Stimulated activated CD8-positive, alpha-beta memory T cell treated with anti-CD3 and anti-CD28 coated beads, Interleukin-4, amount 100 ng/mL, for 4 hours (primary cell): ENCODE measurements around the gene RNF144A.

Source experiments
- DNase-seq, 2 donors: peaks; one replicate each; pipeline ENCODE4 v3.0.0-alpha.2; 2020; ENCODE audit warnings: low read depth in 2 of 2, low spot score in 1 of 2

The RNF144A gene

DNA sequence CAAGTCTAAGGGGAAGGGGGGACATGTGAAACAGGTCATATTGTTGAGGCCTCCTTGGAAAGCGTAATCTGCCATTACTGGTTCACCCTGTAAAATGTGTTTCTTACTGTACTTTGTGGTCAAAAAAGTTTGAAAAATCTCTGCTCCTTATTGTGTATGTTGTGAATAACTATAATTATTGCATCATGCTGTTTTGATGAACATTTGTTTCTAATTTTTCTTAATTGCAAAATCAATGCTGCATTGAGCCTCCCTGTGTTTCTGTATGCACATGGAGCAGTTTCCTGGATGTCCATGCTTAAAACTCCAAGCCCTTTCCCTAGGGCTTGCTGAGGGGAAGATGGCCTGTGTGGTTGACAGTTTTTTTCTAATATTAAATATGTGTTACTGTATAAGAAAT lies 158.6 kb downstream of the RNF144A start:
- no peak for DNase-seq

DNA sequence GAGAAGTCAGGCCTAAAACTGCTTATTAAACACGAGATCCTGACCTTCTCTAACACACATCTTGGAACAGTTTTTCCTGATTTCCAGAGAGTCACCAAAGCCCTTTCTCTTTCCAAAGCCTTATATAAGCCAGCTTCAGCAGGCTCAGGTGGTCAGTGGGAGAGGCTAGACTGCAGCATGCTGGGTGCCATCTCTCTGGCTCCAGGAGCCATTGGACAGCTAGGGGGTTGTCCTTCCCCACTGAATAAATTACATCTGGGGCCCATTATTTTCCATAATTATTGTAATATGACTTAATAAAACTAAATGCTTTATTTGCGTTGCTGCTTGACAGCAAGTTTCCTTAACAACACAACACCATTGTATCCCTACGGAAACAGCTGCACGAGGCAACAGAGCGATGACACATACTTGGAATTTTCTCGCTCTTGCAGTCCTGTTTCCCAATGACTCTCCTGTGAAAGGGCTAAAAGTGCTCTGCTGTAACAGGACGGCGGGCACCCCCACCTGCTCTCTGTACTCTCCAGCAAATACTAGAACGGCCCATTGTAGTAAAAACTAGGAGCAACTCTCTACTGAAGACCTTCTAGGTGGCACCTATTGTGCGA lies 160.6 kb downstream of the RNF144A start:
- no peak for DNase-seq

DNA sequence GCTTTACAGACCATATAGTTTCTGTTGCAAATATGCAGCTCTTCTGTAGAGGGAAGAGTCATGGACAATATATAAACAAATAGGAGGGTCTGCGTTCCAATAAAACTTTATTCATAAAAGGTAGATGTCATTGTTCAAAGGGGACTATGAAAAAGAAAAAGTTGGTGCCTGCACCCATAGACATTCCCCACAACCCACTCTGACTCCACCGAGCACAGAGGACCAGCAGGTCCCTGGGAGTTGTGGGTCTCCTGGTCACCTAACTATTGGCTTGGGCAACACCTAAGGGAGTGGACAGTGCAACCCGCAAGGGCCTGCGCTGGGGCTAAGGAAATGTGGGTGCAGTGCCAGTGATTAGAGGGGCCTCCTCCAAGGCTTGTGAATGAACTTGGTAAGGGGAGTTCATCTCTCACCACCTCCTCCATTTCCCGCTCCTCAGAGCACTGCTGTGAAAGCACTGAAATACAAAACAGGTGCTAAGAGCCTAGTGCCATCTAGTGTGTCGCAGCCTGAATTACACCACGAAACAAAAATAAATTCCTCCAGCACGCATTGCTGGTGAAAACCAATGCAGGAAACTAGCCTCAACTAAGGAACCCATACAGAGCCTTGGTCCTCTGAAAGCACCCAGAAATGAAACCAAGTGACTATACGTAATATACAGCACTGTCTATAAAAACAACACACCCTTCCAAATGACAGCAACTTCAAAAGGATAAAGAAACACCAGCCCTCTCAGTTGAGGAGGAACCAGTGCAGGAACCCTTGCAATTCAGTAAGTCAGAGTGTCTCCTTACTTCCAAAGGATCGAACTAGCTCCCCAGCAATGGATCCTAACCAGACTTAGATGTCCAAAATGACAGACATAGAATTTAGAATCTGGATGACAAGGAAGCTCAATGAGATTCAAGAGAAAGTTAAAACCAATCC lies 166.6 kb downstream of the RNF144A start:
- no peak for DNase-seq

DNA sequence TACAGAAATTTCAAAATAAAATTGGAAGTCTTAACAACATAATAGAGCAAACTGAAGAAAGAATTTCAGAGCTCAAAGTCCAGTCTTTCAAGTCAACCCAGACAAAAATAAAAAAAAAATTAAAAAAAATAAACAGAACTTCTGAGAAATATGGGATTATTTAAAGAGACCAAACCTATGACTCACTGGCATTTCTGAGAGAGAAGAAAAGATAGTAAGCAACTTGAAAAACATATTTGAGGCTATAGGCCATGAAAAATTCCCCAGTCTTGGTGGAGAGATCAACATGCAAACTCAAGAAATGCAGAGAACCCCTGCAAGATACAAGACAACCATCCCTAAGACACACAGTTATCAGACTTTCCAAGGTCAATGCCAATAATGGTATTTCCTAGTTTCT lies 167.4 kb downstream of the RNF144A start:
- DNase-seq: no peak

DNA sequence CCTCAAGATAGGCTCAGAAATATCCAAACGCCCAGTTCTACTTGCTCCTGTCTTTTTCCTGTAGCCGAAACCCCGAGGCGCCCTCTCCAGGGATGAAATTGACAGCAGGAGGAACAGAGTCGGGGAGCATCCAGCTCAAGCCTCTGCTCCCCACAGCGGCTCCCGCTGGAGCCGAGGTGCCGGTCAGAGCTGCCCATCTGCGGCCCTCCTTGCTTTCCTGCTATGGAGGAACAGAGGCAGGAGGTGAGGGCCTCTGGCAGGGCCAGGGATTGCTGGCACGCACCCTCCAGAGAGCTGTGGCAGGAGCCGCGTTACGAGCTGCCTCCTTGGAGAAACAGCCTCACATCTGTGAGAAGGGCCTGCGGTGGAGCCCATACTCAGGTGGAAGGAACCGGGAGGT lies 172.1 kb downstream of the RNF144A start:
- no peak for DNase-seq

DNA sequence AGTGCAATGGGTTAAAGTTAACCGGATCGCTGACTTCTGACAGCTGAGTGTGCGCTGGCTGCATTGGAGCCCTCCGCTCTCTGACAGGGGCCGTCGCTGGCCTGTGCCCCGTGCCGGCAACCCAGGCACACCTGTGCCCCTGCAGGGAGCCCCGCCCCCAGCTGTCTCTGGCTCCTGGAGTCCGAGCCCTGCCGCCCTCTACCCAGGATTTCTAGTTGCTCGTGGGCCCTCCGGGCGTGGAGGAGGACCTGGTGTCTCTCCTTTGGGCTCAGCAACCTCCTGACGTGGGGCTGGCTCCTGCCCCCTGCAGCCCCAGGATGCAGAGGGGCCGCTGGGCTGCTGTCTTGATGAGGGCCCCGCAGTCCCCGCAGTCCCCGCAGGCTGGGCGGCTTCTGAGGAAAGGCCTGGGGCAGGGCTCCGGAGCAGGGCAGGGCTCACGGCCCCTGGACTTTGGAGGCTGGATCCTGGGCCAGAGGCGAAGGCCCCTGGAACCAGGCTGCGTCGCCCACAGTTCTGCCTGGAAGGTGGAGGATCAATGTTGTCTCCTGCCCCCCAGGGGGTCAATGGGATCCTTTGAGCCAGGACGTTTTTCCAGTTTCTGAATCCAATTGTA lies 172.8 kb downstream of the RNF144A start:
- no peak for DNase-seq

DNA sequence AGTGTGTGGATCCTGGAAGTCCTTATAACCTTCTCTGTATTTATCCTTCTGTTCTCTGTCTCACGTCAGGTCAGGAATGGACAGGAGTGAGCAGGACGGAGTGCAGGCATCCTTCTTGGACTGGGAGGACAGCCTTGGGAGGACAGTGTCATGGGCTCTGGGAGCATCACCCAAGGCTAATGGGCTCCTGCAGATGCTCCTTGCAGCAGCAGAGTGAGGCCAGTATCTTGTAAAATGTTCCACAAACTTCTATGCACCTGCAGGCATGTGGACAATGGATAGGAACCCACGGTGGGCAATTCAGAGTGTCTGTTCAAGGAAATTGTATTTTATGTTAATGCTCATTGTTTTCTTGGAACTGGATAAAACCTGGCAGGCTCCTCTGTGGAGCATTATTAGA lies 176.2 kb downstream of the RNF144A start:
- DNase-seq: no peak
